Spleen (tissue), 7 donors: ENCODE results near the gene ZCCHC3.

ENCODE experiments used
- CTCF ChIP-seq, 11 experiments: fragments of 200-600 bp in 7 of 11; fragments of 450-650 bp in 4 of 11; sonication (generic) in 4 of 11; IDR thresholded peaks in 8 of 11; conservative IDR thresholded peaks in 3 of 11; 1 replicate in 7 of 11; 2 replicates in 4 of 11; pipeline versions ENCODE4 v1.4.0 to v1.8.0; 2016 to 2021; ENCODE audit warnings: antibody characterized with exemption in 11 of 11, inconsistent platforms in 4 of 11, mild to moderate bottlenecking in 1 of 11
- POLR2A ChIP-seq, 3 donors: fragments of 450-650 bp; IDR thresholded peaks; one replicate each; pipeline ENCODE4 v1.5.1; 2017; ENCODE audit warnings: antibody characterized with exemption in 3 of 3, mild to moderate bottlenecking in 1 of 3
- donor health status: DM: no; HTN: no; CAD: no; lungs with moderate emphysema.
- donor health status: DM: no; HTN: no; CAD: no.
- donor health status: DM: no; HTN: no; CAD: no.

GRCh38 chr20:327186-328026 lies 30.0 kb downstream of the ZCCHC3 start:
- TF ChIP-seq POLR2A (IDR thresholded peaks at IDR 0.05) (peak in 1 of 3 donors; percentile 30), CTCF (IDR thresholded peaks at IDR 0.05 in 8 of 11, conservative IDR thresholded peaks at IDR 0.05 in 3 of 11) (no peak)
